ENCODE measurements around the gene SLC5A5.

The SLC5A5 gene

DNA sequence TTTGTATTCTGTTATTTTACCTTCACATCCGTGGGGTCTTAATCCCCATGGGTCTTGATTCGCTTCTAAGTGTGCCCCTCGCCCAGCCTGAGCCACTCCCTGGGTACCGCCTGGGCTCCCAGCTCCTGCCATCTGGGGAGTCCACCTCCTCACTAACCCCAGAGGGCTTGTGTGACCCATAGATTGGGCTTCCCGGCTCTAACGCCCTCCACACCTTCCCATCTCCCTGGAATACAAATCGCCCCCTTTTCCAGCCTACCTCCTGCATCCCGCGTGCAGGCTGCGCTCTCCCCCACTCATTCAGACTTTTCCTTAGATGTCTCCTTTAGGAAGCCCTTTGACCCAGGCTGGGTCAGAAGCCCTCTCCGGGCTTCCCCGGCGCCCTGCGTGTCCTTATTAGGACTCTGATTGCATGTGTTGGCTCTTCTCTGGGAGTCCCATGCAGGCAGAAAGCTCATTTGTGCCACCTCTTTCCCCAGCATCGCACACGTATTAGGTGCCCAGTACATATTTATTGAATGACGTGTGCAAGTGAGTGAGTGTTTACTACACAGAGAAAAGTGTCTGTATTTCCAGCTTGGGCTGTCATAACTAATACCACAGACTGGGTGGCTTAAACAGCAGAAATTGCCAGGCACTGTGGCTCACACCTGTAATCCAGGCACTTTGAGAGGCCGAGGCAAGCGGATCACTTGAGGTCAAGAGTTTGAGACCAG, 61.8 kb downstream of the SLC5A5 start:
- peak overlapping the region; percentile 89 for H3K4me3 ChIP-seq (ENCODE audit: low read depth, low read length)
- TF ChIP-seq, protein P1, sequence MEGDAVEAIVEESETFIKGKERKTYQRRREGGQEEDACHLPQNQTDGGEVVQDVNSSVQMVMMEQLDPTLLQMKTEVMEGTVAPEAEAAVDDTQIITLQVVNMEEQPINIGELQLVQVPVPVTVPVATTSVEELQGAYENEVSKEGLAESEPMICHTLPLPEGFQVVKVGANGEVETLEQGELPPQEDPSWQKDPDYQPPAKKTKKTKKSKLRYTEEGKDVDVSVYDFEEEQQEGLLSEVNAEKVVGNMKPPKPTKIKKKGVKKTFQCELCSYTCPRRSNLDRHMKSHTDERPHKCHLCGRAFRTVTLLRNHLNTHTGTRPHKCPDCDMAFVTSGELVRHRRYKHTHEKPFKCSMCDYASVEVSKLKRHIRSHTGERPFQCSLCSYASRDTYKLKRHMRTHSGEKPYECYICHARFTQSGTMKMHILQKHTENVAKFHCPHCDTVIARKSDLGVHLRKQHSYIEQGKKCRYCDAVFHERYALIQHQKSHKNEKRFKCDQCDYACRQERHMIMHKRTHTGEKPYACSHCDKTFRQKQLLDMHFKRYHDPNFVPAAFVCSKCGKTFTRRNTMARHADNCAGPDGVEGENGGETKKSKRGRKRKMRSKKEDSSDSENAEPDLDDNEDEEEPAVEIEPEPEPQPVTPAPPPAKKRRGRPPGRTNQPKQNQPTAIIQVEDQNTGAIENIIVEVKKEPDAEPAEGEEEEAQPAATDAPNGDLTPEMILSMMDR (IDR thresholded peaks at IDR 0.05; ENCODE audit: low read depth, low read length), result no peak

DNA sequence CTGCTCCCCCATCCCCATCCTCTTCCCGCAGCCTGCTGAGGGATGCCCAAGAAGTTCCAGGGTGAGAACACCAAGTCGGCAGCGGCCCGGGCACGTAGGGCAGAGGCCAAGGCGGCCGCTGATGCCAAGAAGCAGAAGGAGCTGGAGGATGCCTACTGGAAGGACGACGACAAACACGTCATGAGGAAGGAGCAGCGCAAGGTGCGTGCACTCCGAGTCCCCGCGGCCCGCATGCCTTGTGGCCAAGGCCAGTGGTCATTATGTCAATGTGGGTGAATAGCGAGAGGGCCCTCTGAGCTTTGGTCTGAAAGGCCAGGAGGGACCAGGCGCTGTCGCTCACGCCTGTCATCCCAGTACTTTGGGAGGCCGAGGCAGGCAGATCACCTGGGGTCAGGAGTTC, 64.6 kb downstream of the SLC5A5 start:
- TF ChIP-seq, protein P1 (IDR thresholded peaks at IDR 0.05; ENCODE audit: low read depth, low read length), result no peak

DNA sequence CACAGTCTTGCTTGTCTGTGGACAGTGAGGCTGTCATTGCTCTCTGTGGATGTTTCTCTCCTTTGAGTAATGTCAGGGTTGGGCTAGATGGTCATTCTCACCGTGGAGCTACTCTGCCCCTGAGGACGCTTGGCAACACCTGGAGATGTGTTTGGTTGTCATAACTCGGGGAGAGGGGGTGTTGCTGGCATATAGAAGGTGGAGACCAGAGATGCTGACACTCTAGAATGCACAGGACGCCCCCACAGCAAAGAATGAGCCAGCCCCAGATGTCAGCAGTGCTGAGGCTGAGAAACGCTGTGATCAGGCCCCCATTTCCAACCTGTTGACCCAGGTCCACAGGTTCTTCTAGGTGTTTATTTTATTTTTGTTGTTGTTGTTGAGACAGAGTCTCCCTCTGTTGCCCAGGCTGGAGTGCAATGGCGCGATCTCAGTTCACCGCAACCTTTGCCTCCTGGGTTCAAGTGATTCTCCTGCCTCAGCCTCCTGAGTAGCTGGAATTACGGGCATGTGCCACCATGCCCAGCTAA, 65.7 kb downstream of the SLC5A5 start:
- no peak overlapping the region for H3K4me3 ChIP-seq (ENCODE audit: low read depth, low read length)
- TF ChIP-seq, protein P1 (IDR thresholded peaks at IDR 0.05; ENCODE audit: low read depth, low read length), result no peak

More for the DNA sequence above, 64.6 kb downstream of the SLC5A5 start:
- H3K4me3 ChIP-seq (ENCODE audit: low read depth, low read length), result no peak overlapping the region

DNA sequence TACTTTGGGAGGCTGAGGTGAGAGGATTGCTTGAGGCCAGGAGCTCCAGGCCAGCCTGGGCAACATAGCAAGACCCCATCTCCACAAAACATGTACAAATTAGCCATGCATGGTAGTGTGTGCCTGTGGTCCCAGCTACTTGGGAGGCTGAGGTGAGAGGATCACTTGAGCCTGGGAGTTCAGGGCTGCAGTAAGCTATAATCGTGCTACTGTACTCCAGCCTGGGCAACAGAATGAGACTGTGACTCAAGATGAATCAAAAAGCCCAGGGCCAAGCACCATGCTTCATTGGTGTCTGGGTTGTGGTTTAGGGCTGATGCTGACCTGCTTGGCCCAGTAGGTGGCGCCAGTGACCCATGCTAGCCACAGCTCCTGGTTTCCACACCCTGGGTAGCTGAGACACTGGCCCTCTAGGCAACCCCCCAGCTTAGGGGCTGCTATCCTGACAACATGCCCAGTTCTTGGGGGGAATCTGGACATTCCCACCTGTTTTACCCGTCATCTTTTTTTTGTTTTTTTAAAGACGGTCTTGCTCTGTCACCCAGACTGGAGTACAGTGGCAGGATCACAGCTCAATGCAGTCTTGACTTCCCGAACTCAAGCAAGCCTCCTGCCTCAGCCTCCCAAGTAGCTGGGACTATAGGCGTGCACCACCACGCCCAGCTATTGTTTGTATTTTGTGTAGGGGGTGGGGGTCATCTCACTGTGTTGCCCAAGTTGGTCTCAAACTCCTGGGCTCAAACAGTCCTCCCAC, 66.5 kb downstream of the SLC5A5 start:
- no peak overlapping the region for H3K4me3 ChIP-seq (ENCODE audit: low read depth, low read length)
- TF ChIP-seq, protein P1 (IDR thresholded peaks at IDR 0.05; ENCODE audit: low read depth, low read length), result peak; percentile 91

DNA sequence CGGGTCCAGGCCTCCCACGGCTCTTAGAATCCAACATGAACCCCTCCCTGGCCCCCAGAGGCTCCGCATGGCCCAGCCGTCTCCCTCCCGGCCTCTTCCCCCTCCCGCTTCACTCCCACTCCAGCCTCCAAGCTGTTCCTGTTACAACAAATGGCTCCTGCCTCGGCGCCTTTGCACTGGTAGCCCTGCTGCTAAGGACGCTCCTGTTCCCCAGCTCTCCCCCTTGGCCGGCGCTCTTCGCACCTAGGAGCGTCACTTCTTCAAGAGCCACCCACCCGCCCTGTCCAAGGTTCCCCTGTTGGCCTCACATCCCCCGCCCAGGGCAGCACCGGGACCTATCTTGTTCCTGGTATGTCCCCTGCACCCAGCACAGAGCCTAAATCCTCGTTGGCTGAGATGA, 70.4 kb downstream of the SLC5A5 start:
- TF ChIP-seq, protein P1 (IDR thresholded peaks at IDR 0.05; ENCODE audit: low read depth, low read length), result no peak

DNA sequence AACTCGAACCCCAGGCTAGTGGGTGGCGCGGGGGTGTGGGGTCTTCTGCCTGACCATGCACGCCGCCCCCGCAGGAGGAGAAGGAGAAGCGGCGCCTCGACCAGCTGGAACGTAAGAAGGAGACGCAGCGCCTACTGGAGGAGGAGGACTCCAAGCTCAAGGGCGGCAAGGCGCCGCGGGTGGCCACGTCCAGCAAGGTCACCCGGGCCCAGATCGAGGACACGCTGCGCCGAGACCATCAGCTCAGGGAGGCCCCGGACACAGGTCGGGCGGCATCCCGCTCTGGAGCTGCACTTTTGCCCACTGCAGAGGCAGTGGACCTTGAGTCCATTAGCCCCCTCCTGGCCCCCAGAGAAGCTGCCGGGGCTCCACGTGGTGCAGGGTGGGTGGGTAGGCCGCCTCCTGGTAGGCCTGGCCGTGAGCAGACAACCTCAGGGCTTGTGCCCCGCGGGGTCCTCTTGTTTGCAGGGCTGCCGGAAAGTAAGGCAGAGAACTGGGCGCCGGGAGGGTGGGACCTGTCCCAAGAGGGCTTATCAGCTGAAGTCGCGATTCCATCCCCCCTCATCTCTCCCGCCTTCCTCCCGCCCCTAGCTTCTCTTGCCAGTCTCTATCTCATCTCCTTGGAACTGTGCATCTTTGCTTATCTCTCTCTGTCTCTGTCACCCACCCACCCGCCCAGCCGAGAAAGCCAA, 71.0 kb downstream of the SLC5A5 start:
- TF ChIP-seq, protein P1 (IDR thresholded peaks at IDR 0.05; ENCODE audit: low read depth, low read length), result no peak
- H3K4me3 ChIP-seq (ENCODE audit: low read depth, low read length), result no peak overlapping the region

More for the DNA sequence above, 70.4 kb downstream of the SLC5A5 start:
- no peak overlapping the region for H3K4me3 ChIP-seq (ENCODE audit: low read depth, low read length)
